MG63 (cell line): Measurements from ENCODE around the gene MBOAT7. TPM values are rescaled to one million over a fixed set of nuclear protein-coding genes. Genes with fewer than 3 reads are reported as not detected.

Source experiments
- total RNA-seq: library from RNA; depleted of rRNA; stranded (reverse); fragments of >200 nt; shearing (Covaris generic); gene quantifications from 2 replicates; pipeline ENCODE4 v1.2.3, GENCODE V29; 2014; ENCODE audit warnings: low replicate concordance; rRNA removed

Gene MBOAT7
- total RNA-seq, 1 experiment from 2014 or later: 15.7 TPM

Other genes starting within 250 kb of the MBOAT7 start
- 0.05 TPM in 1 of 2 replicates, not detected in the other for gene CACNG8, start 226.6 kb downstream of the MBOAT7 start, total RNA-seq
- 0.43 TPM in 1 of 2 replicates, not detected in the other for gene CACNG6, start 197.9 kb downstream of the MBOAT7 start, total RNA-seq
- gene VSTM1, start 125.7 kb downstream of the MBOAT7 start, total RNA-seq: not detected in 2 replicates
- gene TARM1, start 108.2 kb downstream of the MBOAT7 start, total RNA-seq: not detected in 2 replicates
- not detected in 2 replicates for gene OSCAR, start 88.8 kb downstream of the MBOAT7 start, total RNA-seq
- 4.8 and 23.1 TPM in 2 replicates for gene NDUFA3, start 86.7 kb downstream of the MBOAT7 start, total RNA-seq
- 23.9 and 36.5 TPM in 2 replicates for gene TFPT, start 73.9 kb downstream of the MBOAT7 start, total RNA-seq
- gene PRPF31, start 73.8 kb downstream of the MBOAT7 start, total RNA-seq: 88.3 and 112 TPM in 2 replicates
- gene CNOT3, start 51.8 kb downstream of the MBOAT7 start, total RNA-seq: 9.0 and 38.0 TPM in 2 replicates
- 11.1 and 18.2 TPM in 2 replicates for gene LENG1, start 29.9 kb downstream of the MBOAT7 start, total RNA-seq
- not detected in 2 replicates for gene TMC4, start 16.4 kb downstream of the MBOAT7 start, total RNA-seq
- gene TSEN34, start 1.7 kb upstream of the MBOAT7 start, total RNA-seq: 68.7 and 103 TPM in 2 replicates
- 3,013 and 3,637 TPM in 2 replicates for gene RPS9, start 11.3 kb upstream of the MBOAT7 start, total RNA-seq
- gene LILRB3, start 33.4 kb upstream of the MBOAT7 start, total RNA-seq: not detected in 2 replicates
- gene LILRA6, start 53.2 kb upstream of the MBOAT7 start, total RNA-seq: not detected in 2 replicates
- gene LILRB5, start 67.7 kb upstream of the MBOAT7 start, total RNA-seq: not detected in 2 replicates
- not detected in 2 replicates for gene LILRB2, start 91.5 kb upstream of the MBOAT7 start, total RNA-seq
- not detected in 2 replicates for gene LILRA5, start 123.6 kb upstream of the MBOAT7 start, total RNA-seq
- gene LILRA4, start 149.6 kb upstream of the MBOAT7 start, total RNA-seq: not detected in 2 replicates
- gene LAIR1, start 175.4 kb upstream of the MBOAT7 start, total RNA-seq: not detected in 2 replicates
- not detected in 2 replicates for gene TTYH1, start 225.9 kb upstream of the MBOAT7 start, total RNA-seq